GM18505 (cell line): Measurements from ENCODE around the gene RNASET2.
A peak's percentile ranks its signal among the peaks of the same experiment; 100 is the strongest.
"Not testable (repeated sequence)": the region's sequence is repeated elsewhere in the genome, so short reads cannot be mapped to it uniquely, and the experiment has no call there.

ENCODE experiments used
- ATAC-seq: cut with Tn5 transposase; IDR thresholded peaks from one replicate; pipeline ENCODE4 v1.9.1; 2021; ENCODE audit not compliant: unreplicated experiment
- POLR2A ChIP-seq: IDR thresholded peaks from 4 replicates; pipeline ENCODE4 v1.6.1; 2011; ENCODE audit warnings: borderline replicate concordance; ENCODE audit not compliant: insufficient read depth, insufficient read length; ENCODE audit errors: extremely low read depth

The RNASET2 gene

DNA sequence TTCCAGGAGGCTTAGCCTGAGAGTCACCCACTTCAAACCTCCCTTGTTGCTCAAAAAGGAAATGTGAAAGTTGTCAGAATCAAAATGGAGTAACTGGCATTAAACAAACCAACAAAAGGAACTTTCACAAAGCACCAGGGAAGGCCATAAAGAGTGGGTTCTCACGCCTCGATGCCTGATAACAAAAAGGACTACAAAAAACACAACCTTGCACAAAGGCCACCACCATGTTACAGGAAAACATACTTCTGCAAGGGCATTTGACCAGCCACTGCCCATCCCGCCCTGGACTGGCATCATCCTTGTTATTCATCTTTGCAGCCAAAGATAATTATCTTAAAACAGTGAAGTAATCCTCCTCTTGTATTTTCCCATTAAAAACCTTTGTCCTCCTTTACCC, 34.8 kb downstream of the RNASET2 start:
- TF ChIP-seq POLR2A: no peak
- no peak for ATAC-seq

DNA sequence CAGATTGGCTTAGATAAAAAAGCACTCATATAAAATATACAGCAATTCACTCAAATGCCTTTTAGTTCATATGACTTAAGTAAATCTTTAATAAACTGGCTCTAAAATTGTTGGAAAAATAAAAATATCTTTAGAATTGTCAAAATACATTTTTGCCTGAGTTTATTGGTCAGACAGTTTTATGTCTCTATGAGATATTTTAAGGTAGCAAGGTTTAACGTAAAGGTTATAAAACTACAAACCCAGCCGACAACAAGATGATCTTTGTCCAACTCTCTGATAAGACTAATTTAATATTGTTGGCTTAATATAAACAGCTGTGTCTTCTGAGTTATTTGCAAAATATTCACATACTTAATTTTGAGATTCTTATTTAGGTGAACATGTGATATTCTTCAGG, 39.5 kb downstream of the RNASET2 start:
- no peak for TF ChIP-seq POLR2A
- no peak for ATAC-seq

DNA sequence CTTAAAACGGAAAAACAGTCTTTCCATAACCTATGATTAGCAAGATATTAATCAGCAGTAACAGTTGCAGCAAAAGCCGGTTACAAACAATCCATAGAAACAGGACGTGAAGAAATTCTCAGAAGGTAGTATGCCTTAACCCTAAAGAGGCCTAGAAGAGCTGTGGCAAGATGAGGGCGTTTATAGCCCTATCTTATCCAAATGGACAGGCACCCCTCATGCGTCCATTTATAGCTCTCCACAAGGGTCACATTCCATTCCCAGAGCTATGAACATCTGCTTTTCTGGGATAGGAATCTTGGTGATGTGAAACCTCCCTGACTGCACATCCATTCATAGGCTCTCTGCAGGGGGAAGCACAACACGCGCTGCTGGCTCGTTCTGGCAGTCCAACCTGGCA, 40.9 kb downstream of the RNASET2 start:
- not testable (repeated sequence) for ATAC-seq

GRCh38 chr6:166914952-166915351, 41.4 kb downstream of the RNASET2 start:
- not testable (repeated sequence) for ATAC-seq

GRCh38 chr6:166911248-166911677, 45.1 kb downstream of the RNASET2 start:
- no peak for ATAC-seq
- TF ChIP-seq POLR2A: no peak

- TF ChIP-seq POLR2A: no peak
- ATAC-seq: no peak
These were observed 45.7 kb downstream of the RNASET2 start for GRCh38 chr6:166910601-166911000.

DNA sequence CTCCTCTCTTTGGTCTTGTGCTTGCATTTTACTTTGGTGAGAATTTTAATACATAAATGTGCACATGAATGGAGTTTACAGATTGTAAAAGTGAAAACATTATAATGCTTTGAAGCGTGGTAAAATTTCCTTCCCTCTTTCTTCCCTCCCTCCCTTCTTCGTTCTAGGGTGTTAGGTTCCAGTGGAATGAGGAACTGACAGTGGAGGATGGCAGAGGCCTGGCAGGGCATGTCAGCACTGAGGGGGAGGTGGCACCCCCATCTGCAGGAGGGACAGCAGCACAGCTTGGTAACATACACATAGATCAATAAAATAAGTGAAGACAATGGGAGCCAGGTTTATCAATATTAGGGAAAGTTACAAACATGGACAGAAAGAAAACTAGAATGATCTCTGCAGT, 47.5 kb downstream of the RNASET2 start:
- ATAC-seq: no peak
- no peak for TF ChIP-seq POLR2A

DNA sequence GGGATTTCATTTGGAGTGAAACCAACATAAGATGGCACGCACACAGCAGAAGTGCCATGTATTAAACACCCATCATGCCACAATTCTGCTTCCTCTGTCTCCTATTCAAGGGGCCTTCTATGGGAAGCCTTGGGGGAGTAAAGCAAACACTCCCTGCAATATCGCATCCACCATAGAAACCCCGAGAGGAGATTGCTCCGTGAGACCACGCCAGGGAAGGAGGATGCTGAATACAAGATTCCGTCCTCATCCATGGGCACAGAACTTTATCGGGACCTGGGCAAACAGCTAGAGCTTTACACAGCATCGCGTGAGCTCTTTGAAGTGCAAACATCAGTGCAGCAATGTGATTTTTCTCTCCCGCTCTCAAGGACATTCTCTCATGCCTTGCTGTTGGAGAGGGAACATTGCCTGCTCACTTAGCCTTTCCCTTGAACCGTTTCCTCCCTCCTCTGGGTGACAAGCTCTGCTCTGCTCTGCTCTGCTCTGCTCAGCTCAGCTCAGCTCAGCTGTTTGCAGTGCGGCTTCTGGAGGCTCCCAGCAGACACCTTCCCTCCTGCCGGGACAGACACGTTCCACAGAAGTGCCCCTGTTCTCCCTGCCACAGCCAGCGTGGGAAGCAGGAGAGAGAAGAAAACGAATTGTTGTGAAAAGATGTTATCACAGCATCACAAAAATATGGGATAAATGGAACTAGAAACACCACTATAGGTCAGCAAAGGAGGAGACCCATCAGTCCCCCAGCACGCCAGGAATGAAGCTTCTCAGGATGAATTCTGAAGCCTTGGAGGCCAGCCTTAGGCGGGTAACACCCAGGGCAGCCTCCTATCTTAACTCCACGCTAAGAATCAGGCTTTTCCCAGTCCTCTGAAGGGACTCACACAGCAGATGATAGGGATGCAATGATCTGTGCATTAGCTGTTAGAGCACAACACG, 48.2 kb downstream of the RNASET2 start:
- no peak for ATAC-seq
- TF ChIP-seq POLR2A: no peak

DNA sequence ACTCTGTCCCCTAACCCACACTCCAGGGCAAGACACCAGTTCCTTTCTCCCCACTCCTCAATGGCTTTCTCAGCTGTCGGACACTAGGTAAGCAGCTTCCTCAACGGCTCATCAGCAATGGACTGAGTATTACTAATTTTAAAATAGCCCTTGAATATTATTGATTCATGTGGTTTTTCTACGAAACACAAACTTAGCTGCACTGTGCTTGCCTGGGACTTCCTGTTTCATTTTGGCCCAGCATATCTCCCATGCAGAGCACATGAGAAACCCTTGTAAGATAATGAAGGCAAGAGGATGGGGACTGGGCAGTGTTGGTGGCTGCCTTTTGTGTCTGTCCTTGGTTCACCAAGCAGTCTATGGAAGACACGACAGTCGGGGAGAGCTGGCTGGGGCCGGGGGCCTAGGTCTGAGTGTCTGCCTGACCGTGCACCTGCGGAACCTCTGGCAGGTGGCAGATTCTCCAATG, 48.9 kb downstream of the RNASET2 start:
- peak; percentile 79 for ATAC-seq
- TF ChIP-seq POLR2A: no peak

DNA sequence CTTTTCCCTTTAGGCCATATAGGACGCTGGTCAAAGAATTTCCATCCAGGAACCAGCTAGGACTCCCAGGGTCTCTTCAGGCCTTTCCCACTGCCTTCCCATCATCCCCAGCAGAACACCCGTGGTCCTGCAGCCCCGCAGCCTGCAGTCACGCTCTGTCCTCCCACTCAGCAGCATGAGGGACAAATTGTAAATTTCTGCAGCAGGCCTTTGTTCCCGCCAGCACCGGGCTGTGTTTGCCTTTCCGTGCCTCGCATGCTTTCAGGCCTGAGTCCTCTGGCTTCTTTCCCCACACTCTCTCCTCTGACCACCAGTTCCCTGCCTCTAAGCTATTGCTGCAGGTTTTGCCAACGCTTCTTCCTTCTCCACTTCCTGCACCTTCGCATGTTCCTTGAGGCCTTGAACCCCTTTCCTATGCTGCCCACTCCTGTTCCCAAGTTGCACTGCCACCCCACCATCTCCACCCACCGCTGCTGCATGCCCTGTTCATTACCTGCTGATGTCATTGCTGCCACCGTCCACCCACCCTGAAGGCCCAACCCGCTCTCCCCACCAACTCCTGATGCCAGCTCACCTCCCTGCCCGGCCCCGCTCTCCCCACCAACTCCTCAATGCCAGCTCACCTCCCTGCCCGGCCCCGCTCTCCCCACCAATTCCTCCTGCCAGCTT, 49.8 kb downstream of the RNASET2 start:
- TF ChIP-seq POLR2A: no peak
- ATAC-seq: no peak

DNA sequence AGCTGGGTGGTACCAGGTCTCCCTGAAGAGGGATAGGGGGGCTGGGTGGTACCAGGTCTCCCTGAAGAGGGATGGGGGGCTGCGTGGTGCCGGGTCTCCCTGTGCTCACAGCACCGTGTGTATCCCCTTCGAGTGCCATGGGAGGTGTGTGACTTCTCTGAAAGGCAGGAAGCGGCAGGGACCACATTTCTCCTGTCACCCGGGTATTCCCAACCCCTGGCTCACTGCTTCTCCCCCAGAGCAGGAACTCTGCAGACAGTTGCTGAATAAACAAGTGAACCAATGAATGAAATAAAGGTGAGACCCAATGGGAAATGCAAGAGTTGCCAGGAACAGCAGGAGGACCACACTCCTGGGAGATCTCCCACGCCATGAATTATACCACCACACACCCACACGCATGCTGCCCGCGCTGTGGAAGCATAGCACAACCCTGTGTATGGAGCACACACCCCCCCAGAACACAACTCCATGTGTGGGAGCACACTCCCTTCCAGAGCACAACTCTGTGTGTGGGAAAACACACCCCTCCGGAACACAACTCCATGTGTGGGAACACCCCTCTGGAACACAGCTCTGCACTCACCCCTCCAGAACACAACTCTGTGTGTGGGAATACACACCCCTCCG, 50.7 kb downstream of the RNASET2 start:
- no peak for ATAC-seq

GRCh38 chr6:166905013-166905412, 51.3 kb downstream of the RNASET2 start:
- ATAC-seq: no peak
- TF ChIP-seq POLR2A: no peak

More for the DNA sequence above, 50.7 kb downstream of the RNASET2 start:
- TF ChIP-seq POLR2A: no peak

GRCh38 chr6:166904101-166904746, 52.1 kb downstream of the RNASET2 start:
- no peak for ATAC-seq
- TF ChIP-seq POLR2A: no peak
